ENCODE measurements around the gene LINC01488. TPM values are rescaled to one million over a fixed set of nuclear protein-coding genes. Genes with fewer than 3 reads are reported as not detected.
A peak's percentile ranks its signal among the peaks of the same experiment; 100 is the strongest.

The LINC01488 gene
- total and polyA plus RNA-seq, 9 of the 15 experiments (the other 6 are each of a cell fraction or from before 2014, with no cell fraction given): not detected

GRCh38 chr11:69443138-69443967 lies 38.1 kb upstream of the LINC01488 start (continued):
- TF ChIP-seq ZNF407 (IDR thresholded peaks at IDR 0.05; ENCODE audit: low read depth): peak; percentile 62
- no peak for TF ChIP-seq HNRNPK (IDR thresholded peaks at IDR 0.05; ENCODE audit: low read depth, low read length, poor library complexity, severe bottlenecking)
- TF ChIP-seq LEF1 (IDR thresholded peaks at IDR 0.05): no peak
- TF ChIP-seq SMAD3 (CRISPR knock-in tag; conservative IDR thresholded peaks at IDR 0.05): no peak
- TF ChIP-seq NFXL1 (CRISPR knock-in tag; IDR thresholded peaks at IDR 0.05): no peak
- no peak for TF ChIP-seq STAG1 (CRISPR knock-in tag; IDR thresholded peaks at IDR 0.05; ENCODE audit: borderline replicate concordance)
- TF ChIP-seq RBM17 (IDR thresholded peaks at IDR 0.05; ENCODE audit: borderline replicate concordance, low read depth, low read length): no peak
- TF ChIP-seq MECOM (CRISPR knock-in tag; IDR thresholded peaks at IDR 0.05): 0 out of 2 replicates have a peak, but pooled peaks have one; percentile 50
- peak in 1 of 2 experiments; percentile 79; a peak in 2 of 4 replicates for TF ChIP-seq KDM4B (IDR thresholded peaks at IDR 0.05; ENCODE audit: borderline replicate concordance in 2 of 2, low read depth in 1 of 2)
- TF ChIP-seq SOX6 (IDR thresholded peaks at IDR 0.05): peak; percentile 47
- no peak; the same call in 1 of the 2 replicates for TF ChIP-seq MITF (IDR thresholded peaks at IDR 0.05)
- peak; percentile 35; the same call in 1 of the 2 replicates for TF ChIP-seq NFIC (IDR thresholded peaks at IDR 0.05)
- 0 out of 2 replicates have a peak, but pooled peaks have one; percentile 57 for TF ChIP-seq HDAC2 (IDR thresholded peaks at IDR 0.05)
- TF ChIP-seq HMG20B (CRISPR knock-in tag; IDR thresholded peaks at IDR 0.05): no peak
- TF ChIP-seq, protein P1, sequence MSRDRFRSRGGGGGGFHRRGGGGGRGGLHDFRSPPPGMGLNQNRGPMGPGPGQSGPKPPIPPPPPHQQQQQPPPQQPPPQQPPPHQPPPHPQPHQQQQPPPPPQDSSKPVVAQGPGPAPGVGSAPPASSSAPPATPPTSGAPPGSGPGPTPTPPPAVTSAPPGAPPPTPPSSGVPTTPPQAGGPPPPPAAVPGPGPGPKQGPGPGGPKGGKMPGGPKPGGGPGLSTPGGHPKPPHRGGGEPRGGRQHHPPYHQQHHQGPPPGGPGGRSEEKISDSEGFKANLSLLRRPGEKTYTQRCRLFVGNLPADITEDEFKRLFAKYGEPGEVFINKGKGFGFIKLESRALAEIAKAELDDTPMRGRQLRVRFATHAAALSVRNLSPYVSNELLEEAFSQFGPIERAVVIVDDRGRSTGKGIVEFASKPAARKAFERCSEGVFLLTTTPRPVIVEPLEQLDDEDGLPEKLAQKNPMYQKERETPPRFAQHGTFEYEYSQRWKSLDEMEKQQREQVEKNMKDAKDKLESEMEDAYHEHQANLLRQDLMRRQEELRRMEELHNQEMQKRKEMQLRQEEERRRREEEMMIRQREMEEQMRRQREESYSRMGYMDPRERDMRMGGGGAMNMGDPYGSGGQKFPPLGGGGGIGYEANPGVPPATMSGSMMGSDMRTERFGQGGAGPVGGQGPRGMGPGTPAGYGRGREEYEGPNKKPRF (IDR thresholded peaks at IDR 0.05; ENCODE audit: low read depth, low read length): no peak

All from K562 (cell line).